Measurements from ENCODE around the gene CHPT1.

The CHPT1 gene

DNA sequence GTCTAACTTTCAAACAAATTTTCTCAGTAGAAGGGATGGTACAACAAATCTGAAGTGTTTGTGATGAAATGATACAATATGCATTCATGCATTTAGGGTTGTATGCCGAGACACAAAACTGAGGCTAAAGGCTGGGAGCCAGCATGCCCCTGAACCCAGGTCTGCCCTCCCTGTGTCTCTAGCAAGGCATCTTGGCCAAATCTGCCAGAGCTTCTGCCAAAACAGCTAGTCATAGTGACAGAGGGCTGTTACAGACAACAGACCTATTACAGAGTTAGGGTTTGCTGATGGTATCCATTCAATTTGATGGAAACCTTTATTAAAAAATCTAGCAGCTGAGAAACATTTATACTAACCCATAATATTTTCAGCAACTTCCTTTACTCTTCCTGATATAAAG, 11.3 kb upstream of the CHPT1 start:
- no peak for DNase-seq

DNA sequence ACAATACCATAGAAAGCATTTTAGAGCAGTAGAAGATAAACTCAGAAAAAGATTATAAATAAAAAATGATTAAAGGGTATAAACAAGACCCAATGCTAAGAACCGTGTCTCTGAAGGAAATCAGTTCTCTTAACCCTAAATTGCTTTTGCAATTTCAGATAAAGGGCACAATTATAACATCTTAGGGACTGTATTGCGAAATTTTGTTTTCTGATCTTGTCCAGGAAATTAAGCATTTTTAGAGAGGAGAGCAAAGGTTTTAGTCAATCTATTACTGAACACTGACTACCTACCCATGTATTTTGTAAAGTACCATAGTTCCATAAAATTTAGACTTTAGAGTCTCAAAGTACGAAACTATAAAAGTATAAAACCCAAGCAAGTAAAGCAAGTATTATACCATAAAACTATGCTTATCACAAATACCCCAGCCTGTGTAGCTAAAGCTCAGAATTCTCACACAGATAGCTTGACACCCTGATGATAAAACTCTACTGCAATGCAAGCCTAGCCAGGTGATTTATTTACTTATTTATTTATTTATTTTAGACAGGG, 6.8 kb upstream of the CHPT1 start:
- DNase-seq = no peak

DNA sequence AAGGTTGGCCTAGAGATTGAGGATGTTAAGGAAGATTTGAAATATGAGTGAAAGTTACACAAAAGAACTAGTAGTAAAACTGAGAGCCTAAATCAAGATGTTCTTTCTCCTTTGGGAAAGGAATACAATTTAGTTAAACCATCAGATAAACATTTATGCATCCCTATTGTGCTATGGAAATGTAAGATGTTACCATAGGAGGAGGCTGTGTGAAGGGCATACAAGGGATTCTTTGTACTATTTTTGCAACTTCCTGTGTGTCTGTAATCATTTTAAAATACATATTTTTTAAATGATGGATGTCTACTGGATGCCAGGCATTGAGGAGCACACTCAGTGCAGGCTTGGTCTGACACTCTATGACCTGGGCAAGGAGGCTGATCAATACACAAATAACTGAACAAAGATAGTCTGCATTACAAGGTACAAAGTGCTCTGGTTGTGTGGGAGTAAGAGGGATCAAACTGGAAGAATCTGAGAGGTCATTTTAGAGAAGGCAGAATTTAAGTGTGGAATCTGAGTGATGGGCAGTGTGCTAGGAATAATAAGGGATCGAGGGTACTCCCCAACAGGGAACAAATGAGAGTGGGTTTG, 5.8 kb upstream of the CHPT1 start:
- DNase-seq = no peak

DNA sequence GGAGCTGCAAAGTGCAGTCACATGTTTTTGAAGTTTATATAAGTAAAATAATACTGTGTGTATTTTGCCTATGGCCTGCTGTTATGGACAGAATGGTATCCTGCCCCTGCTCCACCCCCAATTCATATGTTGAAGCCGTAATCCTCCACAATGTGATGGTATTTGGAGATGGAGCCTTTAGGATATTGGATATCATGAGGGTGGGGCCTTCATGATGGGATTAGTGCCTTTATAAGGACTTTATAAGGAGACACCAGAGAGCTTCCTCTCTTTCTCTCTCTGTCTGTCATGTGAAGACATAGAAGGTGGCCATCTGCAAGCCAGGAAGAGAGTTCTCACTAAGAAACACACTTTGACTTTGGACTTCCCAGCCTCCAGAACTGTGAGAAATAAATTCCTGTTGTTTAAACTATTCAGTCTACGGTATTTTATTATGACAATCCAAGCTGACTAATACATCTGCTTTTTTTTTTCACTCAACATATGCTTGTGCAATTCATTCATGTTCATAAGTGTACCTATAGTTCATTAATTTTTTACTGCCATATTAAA, 3.1 kb upstream of the CHPT1 start:
- no peak for DNase-seq

DNA sequence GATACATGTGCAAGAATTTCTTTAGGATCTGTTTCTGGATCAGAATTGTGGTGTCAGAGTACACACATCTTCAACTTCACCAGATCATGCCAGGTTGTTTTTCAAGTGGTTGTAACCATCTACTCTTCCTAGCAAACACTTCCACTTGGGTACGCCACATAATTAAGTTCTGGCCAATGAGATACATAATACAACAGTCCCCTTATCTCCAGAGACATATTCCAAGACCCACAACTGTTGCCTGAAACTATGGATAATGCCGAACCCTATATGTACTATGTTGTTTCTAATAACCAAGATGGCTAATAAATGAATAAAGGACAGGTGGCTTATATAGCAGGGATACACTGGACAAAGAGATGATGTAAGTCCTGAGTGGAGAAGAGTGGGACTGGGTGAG, 2.5 kb upstream of the CHPT1 start:
- DNase-seq = no peak

DNA sequence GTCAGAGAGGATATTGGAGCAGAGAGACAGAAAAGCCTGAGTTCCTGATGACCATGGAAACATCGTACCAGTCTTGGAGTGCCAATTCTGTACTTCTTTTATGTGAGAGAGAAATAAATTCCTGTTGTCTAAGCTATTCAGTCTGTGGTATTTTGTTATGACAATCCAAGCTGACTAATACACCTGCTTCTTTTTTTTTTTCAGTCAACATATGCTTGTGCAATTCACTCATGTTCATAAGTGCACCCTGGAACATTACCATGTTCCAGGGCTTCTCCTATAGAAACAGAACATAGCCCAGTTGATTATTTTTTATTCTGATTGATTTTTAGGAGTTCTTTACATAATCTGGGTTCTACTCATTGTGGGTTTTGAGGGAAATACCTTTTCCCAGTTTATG, 1.7 kb upstream of the CHPT1 start:
- no peak for DNase-seq

DNA sequence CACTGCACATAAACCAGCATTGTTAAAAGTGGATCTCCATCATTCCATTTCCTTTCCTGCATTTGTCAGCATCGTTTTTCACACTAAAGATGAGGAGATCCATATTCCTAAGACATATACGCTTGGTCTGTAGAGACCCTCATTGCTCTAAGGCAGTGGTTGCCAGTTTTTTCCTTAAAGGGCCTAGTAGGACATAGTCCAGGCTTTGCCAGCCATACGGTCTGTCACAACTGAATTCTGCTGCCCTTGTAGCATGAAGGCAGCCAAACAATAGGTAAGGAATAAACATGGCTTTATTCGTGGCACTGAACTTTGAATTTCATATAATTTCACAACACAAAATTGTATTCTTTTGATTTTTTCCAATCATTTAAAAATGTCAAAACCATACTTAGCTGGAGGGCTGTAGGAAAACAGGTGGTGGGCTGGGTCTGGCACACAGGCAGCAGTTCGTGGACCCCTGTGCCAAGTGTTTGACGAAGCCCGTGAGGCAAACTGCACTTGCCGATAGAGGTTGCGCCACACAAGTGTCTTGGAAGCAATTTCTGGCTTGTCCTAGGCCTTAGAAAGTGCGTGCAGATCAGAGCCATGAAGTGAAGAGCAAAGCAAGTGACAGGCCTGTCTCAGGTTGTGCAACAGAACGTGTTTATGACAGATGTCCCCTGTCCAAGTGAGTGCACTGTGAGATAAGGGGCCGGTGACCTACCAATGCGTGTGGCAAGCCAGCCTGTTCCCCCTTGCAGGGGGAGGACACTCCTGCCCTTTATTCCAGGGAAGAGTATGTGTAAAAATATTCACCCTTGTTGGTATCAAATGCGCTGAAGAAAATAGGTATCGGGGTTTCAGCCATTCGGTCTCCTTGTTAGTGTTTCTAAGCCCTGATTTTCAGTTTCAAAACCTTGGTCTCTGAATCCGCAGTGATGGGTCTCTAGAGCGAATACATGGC, 916 bp upstream of the CHPT1 start:
- DNase-seq = no peak

DNA sequence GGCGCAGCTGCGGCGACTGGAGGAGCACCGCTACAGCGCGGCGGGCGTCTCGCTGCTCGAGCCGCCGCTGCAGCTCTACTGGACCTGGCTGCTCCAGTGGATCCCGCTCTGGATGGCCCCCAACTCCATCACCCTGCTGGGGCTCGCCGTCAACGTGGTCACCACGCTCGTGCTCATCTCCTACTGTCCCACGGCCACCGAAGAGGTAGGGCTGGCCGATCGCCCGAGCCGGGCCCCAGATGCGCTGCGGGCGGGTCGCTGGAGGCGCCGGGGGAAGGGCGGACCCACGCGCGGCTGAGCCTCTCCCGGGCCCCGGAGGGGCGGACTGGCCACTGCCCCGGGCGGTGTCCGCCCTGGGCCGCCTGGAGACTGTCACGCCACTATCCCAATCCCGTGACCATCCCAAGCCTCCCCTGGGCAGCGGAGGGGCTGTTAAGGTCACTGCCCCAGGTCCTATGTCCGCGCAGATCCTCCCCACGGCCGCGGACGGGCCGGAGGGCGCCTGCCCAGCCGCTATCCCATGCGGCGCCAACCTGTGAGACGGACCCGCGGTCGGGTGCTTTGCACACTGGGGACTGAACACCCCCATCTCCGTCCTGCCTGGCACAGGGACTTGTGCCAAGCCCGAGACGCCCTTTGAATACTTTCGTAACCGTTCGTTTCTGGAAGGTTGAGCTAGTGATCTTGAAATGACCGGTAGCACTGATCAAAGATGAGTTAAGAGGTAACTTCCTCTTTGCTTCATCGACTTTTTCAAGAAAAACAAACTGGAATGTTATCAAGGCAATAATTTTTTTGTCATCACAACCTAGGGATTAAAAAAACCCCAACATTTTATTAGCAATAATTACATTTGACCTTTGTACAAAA, 725 bp downstream of the CHPT1 start:
- peak; percentile 5 for DNase-seq

DNA sequence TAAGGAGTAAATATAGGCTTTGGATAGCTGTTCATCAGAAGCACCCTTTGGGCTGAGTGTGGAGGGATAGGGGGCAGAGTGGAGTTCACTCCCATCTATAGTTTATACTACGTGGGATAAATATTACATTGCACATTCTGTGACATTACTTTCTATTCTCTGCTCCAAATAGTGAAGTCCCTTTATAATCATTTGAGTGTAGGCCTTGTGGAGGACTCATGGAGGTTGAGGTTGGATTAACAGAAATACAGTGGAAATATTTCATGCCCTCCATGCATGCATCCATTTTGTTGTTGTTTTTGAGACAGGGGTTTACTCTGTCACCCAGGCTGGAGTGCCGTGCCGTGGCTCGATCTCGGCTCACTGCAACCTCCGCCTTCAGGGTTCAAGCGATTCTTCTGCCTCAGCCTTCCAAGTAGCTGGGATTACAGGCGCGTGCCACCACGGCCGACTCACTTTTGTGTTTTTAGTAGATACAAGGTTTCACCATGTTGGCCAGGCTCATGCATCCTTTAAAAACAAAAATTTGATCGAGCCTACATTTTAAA, 1.4 kb downstream of the CHPT1 start:
- DNase-seq = no peak

DNA sequence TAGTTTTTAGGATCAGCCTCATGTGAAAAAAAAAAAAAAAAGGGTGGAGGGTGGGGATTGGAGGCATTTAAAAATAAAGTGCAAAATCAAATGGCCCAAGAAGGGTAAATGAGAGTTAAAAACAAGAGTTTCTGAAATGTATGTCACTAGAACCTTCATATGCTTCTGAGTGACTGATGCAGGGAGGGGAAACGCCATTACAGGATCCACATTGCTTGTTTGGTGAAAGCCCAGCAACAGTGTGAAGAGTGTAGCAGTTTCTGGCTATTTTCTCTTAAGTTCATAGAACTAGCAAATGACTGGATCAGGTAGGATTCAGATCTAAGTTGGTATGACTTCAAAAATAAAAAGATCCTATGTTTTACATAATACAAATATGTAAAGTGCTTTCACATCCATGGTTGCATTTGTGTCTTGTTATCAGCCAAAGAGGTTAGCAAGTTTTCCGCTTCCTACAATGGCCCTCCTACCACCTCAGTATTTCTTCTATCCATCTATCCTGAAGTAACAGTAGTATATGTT, 2.9 kb downstream of the CHPT1 start:
- no peak for DNase-seq

DNA sequence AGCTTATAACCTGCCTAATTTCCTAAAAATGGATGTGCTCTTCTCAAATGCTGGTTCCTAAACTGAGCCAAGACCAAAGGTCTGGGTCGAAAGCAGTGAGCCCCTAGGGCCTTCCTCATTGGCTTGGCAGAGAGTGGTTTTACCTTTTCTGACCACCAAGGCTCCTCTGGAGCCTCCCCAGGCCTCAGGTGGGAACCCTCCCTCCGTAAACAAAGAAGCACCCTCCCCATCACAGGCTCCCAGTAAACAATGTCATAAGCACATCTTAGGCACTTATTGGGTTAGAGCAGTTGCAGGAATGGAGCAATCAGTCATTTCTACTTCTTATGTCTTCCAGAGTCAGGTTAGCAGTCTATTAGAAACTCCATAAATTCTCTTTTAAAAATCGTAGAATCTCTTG, 6.0 kb downstream of the CHPT1 start:
- DNase-seq = no peak

DNA sequence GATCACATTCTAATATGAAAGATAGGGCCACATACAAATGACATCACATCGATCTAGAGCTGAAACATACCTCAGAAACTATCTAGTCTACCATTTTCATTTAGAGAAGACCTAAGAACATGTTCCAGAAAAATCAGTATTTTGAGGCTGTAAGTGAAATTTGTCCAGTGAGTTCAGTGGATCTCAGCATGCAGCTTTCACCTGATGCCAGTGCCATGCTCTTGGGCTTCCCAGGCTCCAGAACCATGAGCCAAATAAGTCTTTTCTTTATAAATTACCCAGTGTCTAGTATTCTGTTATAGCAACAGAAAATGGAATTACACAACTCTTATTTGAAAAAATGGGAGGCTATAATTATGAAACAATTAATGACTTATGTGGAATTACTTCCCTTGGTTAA, 9.0 kb downstream of the CHPT1 start:
- no peak for DNase-seq

DNA sequence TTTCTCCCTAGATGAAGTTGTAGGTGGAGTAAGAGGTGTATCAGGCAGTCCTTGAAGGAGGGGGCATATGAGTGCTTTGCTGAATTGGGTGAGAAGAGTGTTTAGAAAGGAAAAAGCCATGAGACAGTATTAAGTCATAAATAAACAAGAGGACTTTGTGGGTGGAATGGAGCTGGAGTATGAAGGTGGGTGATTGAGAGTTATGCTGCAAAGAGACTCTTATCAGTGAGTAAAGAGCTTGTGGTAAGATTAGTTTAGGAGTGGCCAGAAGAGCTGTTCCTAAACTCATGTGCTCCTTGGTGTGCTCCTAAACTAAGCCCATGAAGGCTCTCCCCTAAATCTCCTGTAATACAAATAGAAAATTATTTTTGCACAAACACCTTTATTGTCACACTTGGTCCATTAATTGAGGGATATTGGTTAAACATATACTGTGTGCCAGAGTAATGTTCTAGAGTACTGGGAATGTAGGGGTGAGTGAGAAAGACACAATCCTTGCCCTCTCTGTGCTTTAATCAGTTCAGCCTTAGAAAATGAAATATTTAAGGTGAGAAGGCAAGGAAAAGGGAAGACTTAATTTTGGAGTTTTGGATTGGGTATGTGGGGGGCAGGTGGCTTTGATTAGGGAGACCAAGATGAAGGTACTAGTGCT, 9.8 kb downstream of the CHPT1 start:
- no peak for DNase-seq

DNA sequence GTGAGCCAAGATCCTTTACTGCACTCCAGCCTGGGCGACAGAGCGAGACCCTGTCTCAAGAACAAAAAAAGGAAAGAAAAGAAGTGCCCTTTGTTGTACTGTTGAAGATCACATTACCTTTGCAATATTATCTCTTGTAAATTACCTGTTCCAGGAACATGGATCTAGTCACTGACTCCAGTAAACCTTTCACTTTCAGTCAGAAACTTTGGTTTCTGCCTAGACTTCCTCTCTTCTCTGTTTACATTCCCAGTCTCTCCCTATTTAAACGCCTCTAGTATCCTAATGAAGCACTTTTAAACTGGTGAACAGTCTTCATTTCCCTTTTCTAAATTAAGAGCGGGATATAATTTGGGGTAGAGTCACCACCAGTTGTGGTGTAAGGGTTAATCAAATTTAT, 12.8 kb downstream of the CHPT1 start:
- DNase-seq = no peak

DNA sequence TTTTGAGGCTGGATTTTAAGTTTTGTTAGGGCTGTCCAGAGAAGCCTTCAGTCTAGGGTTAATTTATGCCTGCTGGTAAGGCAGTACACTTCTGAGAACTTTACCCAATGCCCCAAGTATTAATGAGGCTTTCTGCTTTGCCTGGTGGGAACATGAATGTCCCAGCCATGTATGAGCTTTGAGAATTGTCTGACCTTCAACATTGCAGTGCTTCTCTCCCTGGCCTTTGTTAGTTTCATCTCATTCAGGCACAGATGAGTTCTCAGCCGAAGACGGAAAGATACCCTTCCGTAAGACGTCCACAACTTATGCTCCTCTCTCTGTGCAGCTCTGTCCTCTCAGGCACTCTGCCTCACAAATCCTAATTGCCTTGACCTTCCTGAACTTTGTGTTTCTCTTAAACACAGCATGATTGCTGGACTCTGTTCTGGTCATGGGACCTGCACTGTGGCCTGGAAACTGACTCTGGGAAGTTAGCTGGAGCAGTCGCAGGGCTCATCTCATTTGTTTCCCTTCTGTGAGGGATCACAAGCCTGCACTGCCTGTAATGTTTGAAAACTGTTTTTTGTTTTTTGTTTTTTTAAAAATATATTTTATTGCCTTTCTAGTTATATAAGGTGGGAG, 15.7 kb downstream of the CHPT1 start:
- DNase-seq = no peak

DNA sequence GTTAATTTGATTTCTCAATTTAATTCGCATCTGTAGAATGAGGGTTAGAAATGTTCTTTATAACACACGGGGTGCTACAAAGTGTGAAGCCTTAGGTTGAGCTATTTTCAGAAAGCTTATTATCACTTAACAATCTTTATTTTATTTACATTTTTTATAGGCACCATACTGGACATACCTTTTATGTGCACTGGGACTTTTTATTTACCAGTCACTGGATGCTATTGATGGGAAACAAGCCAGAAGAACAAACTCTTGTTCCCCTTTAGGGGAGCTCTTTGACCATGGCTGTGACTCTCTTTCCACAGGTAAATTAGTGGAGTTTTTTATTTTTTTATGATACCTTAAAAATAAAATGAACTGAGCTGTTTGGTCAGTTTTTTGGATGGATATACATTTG, 16.5 kb downstream of the CHPT1 start:
- no peak for DNase-seq

DNA sequence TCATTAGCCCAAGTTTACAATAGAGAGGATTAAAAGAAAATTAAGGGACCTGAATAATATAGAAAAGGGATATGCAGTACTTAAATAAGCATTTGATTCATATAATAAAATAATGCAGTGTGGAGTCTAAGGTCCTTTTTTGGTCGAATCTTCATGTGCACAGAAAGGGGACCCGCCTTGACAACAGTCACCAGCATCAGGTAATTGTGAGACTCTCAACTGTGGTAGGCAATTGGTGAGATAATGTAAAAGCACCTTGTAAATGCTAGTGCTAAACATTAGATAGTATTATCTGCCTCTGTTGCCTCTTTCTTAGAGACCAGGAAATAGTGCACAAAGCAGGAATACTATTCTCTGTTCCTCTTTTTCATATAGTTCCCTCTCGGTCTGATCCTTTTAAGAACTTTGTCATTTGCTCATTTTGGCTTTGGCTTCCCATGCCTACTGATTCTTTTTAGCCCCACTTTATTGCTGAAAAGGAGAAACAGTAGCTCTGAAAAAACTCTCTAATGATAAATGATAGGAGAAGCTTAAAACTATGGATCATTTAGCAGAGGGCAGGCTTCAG, 17.5 kb downstream of the CHPT1 start:
- no peak for DNase-seq

DNA sequence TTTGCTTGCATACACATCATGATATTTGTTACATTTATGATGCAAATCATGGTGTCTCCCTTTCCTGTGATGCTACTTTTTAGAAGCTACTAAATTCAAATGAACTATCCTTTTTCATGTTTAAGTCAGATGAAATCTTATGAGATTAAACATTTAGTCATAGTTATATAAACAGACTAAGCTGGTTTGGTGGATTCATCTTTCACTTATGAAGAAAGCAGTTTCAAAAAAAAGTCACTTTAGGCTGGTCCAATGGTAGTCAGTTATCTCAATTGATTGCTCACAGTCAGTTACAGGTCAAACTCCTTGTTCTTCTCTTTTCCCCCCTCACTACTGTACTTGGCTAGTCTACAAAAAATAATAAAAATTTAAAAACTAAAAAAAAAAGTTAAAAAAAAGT, 22.1 kb downstream of the CHPT1 start:
- DNase-seq = no peak

DNA sequence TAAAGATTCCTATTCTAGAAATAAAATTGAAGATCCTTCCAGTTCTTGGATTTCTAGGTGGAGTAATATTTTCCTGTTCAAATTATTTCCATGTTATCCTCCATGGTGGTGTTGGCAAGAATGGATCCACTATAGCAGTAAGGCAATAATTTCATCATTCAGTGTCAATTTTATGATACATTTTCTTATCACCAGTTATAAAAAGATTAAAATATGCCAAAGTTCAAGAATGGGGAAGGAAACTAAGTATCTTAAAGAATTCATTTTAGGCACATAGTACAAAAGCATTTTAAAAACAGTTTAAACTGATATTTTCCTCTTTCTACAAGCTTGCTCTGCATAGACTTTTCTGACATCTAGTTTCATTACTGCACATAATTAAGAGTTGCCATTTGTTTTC, 22.7 kb downstream of the CHPT1 start:
- DNase-seq = no peak

DNA sequence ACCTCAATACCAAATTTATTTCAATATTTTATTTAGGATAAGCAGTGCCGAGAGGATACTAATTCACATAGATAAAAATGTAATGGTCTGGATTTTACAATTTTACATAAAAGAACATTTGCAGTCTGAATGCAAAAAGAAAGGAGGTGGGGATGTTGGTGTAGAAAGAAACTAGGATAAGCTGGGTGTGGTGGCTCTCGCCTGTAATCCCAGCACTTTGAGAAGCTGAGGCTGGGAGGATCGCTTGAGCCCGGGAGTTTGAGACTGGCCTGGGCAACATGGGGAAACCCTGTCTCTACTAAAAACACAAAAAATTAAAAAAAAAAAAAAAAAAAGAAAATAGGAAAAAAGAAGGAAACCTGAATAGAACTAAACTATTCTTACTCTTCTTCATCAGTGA, 25.0 kb downstream of the CHPT1 start:
- no peak for DNase-seq

DNA sequence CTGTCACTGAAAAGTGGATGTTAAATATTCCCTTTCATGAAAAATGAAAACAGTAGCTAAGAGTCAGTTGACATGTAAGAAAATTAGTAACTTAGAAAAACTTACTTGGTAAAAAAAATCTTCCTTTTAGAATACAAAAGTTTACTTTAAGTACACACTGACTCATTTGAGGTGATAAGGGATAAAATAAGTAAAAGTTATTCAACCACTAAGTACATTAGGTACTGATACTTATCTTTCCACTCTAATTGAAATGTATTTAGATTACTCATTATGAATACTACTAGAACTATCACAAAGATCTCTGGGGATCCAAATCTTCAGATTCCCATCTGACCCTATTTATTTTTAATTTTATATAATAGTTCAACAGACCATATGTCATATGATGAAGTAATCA, 29.7 kb downstream of the CHPT1 start:
- DNase-seq = no peak

All from NCI-H2107 (cell line).